Hematopoietic multipotent progenitor cell treated with erythropoietin and hydrocortisone succinate and interleukin-3 and kit ligand, for 4 days (in vitro differentiated cells): ENCODE data around the gene ZFP36.

Experiments
- DNase-seq: peaks from one replicate; pipeline ENCODE4 v3.0.0-alpha.2; 2015

Gene ZFP36

GRCh38 chr19:39407410-39407659 lies 688 bp downstream of the ZFP36 start:
- DNase-seq, result no peak

GRCh38 chr19:39407660-39408391 lies 1.2 kb downstream of the ZFP36 start:
- peak; percentile 77 for DNase-seq

GRCh38 chr19:39408392-39409207 lies 2.0 kb downstream of the ZFP36 start:
- no peak for DNase-seq

GRCh38 chr19:39409208-39410016 lies 2.8 kb downstream of the ZFP36 start:
- DNase-seq, result peak; percentile 76

- DNase-seq, result peak; percentile 75
These were observed 3.6 kb downstream of the ZFP36 start for GRCh38 chr19:39410017-39410830.

GRCh38 chr19:39410831-39411080 lies 4.1 kb downstream of the ZFP36 start:
- DNase-seq, result no peak

GRCh38 chr19:39411081-39411831 lies 4.6 kb downstream of the ZFP36 start:
- DNase-seq, result no peak

GRCh38 chr19:39411832-39412099 lies 5.1 kb downstream of the ZFP36 start:
- DNase-seq, result peak; percentile 97

GRCh38 chr19:39412100-39412866 lies 5.6 kb downstream of the ZFP36 start, which contains the start of gene PLEKHG2:
PLEKHG2 (plus strand) TSS chr19:39412669; CDS start chr19:39414087, 1,418 bp downstream.
- DNase-seq, result peak; percentile 100

GRCh38 chr19:39412867-39413271 lies 6.2 kb downstream of the ZFP36 start:
- DNase-seq, result no peak

GRCh38 chr19:39413272-39413910 lies 6.7 kb downstream of the ZFP36 start:
- DNase-seq, result no peak

GRCh38 chr19:39413911-39414608 lies 7.4 kb downstream of the ZFP36 start:
- DNase-seq, result no peak

- no peak for DNase-seq
These were observed 8.7 kb downstream of the ZFP36 start for GRCh38 chr19:39415111-39416046.

GRCh38 chr19:39416152-39417120 lies 9.8 kb downstream of the ZFP36 start:
- no peak for DNase-seq

GRCh38 chr19:39417463-39418181 lies 11.0 kb downstream of the ZFP36 start:
- no peak for DNase-seq

GRCh38 chr19:39419003-39419402 lies 12.4 kb downstream of the ZFP36 start:
- DNase-seq, result no peak

GRCh38 chr19:39420769-39421168 lies 14.1 kb downstream of the ZFP36 start:
- no peak for DNase-seq
